RWPE1 (cell line): Measurements from ENCODE around the gene UST.

Experiments used
- CTCF ChIA-PET: fragments of 350-600 bp; sonication (Branson Sonifier 250); formaldehyde crosslinking; extraction: SDS; loops from one replicate; lab custom pipeline; 2021; lab: Yijun Ruan, JAX
- POLR2A ChIA-PET: fragments of 400-600 bp; formaldehyde crosslinking; extraction: SDS; loops from one replicate; lab custom pipeline; 2020; ENCODE audit warnings: antibody characterized with exemption; ENCODE audit not compliant: low non-redundant PET; lab: Yijun Ruan, JAX
- DNase-seq: peaks from one replicate; pipeline ENCODE4 v3.0.0; 2012; ENCODE audit warnings: low spot score
- H3K27ac ChIP-seq: fragments of 450-650 bp; 2 replicates; pipeline ENCODE4 v1.5.1; 2017
- CTCF ChIP-seq: fragments of 450-650 bp; conservative IDR thresholded peaks from 2 replicates; pipeline ENCODE4 v1.5.1; 2017; ENCODE audit warnings: low read depth, mild to moderate bottlenecking

The UST gene

DNA sequence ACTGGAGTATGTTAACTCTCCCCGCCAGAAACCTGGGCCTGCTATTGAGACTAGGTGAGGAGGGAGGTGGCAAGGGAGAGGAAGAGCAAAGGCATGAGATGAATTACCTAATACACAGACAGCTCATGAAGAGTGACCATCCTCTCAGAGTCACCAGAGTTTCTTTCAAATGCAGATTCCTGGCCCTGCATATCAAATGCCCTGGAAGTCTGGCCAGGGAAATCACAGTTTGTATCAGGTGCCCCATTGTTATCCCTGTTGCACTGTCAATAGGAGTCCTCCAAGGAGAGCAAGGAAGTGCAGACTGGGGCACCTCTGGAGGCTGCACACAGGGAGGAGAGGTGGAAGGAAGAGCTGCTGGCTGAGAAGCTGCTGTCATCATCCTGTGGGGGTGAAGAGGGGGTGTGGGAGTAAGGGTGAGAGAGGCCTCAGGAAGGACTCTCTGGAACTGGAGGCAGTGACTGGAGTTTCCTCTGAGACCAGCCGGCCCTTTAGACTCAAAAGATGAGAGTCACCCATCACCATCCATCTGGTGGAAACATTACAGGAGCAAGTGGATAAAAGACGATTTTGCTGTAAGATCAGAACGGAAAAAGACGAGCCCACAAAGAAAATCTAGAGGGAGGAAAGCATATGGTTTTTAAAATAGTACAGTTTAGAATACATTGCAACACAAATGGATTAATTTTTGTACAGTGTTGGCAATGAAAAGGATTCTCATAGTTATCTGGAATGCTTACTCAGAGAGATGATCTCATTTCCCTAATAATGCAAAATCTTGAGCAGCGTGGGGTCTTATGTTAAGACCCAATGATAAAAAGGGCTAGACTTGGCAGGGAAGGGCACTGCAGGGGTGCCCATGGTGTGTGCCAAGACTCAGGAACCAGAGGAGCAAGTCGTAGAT lies 268.1 kb downstream of the UST start:
- POLR2A ChIA-PET = no interaction called here
- H3K27ac ChIP-seq = peak overlapping the region; percentile 90
- no peak for TF ChIP-seq CTCF
- no peak for DNase-seq
- CTCF ChIA-PET = interaction anchor here (0.8 kb wide), 1 partner anchor 14 kb away, joined by 3 read pairs; no protein-coding TSS in a partner anchor

GRCh38 chr6:149015535-149016525 lies 269.0 kb downstream of the UST start:
- TF ChIP-seq CTCF = no peak
- peak overlapping the region; percentile 90 for H3K27ac ChIP-seq
- ChIA-PET POLR2A (no interaction called here), CTCF (interaction anchor here (0.8 kb wide), 1 partner anchor 13 kb away, joined by 3 read pairs; no protein-coding TSS in a partner anchor)
- no peak for DNase-seq

- DNase-seq = no peak
- POLR2A ChIA-PET = no interaction called here
- H3K27ac ChIP-seq = peak overlapping the region; percentile 90
- no peak for TF ChIP-seq CTCF
- CTCF ChIA-PET = interaction anchor here (1.1 kb wide), 1 partner anchor 12 kb away, joined by 3 read pairs; no protein-coding TSS in a partner anchor
These were observed 269.9 kb downstream of the UST start for GRCh38 chr6:149016716-149017115.

DNA sequence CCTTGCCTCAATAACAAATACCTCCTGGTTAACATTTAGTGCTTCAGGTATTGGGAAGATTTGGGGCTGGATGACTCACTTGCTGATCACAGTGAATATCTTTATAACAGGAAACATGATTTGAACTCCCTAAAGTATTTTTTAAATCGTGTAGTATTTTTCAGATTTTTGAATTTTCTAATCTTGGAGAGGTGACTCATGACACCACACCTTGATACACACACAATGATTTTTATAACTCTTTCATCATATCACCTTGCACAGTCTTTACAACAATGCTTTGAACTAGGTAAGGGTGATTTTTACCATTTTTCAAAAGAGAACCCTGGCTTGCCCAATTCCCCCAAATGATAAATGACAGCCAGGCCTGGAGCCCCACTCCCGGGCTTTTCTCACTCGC lies 273.5 kb downstream of the UST start:
- CTCF ChIA-PET = no interaction called here
- TF ChIP-seq CTCF = no peak
- no peak overlapping the region for H3K27ac ChIP-seq
- POLR2A ChIA-PET = no interaction called here
- peak; percentile 27 for DNase-seq

- CTCF ChIA-PET = interaction anchor here (0.6 to 1.4 kb wide), 4 partner anchors 27 to 446 kb away, joined by 3 to 5 read pairs (median 4); no protein-coding TSS in a partner anchor
- DNase-seq = no peak
- no peak overlapping the region for H3K27ac ChIP-seq
- no peak for TF ChIP-seq CTCF
- POLR2A ChIA-PET = no interaction called here
These were observed 277.5 kb downstream of the UST start for GRCh38 chr6:149024361-149024760.

DNA sequence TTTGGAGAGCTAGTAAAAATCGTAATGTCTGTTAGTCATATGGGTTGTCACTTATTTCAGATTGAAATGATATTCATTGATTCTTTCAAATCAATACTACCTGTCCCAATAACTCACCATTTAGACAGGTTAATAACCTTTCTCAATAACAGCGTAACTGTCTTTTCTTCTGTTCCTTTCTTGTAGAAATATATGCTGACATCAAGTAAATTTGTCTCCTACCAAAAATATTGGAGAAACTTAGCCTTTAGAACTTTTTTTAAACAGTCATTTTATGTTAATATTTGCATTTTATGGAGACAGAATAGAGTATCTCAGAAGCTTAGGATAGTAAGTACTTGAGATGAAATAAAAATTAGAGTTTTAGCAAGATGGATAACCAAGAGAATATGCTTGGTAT lies 278.2 kb downstream of the UST start:
- no peak overlapping the region for H3K27ac ChIP-seq
- ChIA-PET CTCF (interaction anchor here (0.5 to 1.4 kb wide), 7 partner anchors 125 to 465 kb away, joined by 3 to 5 read pairs (median 3); no protein-coding TSS in a partner anchor), POLR2A (no interaction called here)
- TF ChIP-seq CTCF = no peak
- DNase-seq = no peak
